ENCODE data around the gene SAMD7.

GRCh38 chr3:169946336-169946735 is 35.0 kb downstream of the SAMD7 start:
- TF ChIP-seq CTCF (IDR thresholded peaks at IDR 0.05) = no peak
- TF ChIP-seq POLR2A (IDR thresholded peaks at IDR 0.05) = no peak
